Tibial artery (tissue), 4 donors: ENCODE results near the gene ZNF341.

Experiments used
- DNase-seq, 2 donors: peaks; one replicate each; pipeline ENCODE4 v3.0.0-alpha.2; 2019
- H3K27ac ChIP-seq, 2 donors: fragments of 200-600 bp; sonication (generic) in 1 of 2; 1 replicate in 1 of 2; 2 replicates in 1 of 2; pipeline ENCODE4 v1.5.1; 2018 to 2019; ENCODE audit warnings: mild to moderate bottlenecking in 1 of 2
- H3K27me3 ChIP-seq, 2 donors: fragments of 200-600 bp; sonication (generic) in 1 of 2; one replicate each; pipeline versions ENCODE4 v1.5.1 to v1.6.0; 2016 to 2019
- H3K36me3 ChIP-seq, 3 donors: fragments of 200-600 bp; sonication (generic) in 2 of 3; one replicate each; pipeline ENCODE4 v1.5.1; 2016 to 2019; ENCODE audit warnings: mild to moderate bottlenecking in 2 of 3
- H3K4me1 ChIP-seq, 4 donors: fragments of 200-600 bp; sonication (generic) in 2 of 4; 1 replicate in 3 of 4; 2 replicates in 1 of 4; pipeline ENCODE4 v1.5.1; 2016 to 2019
- H3K4me3 ChIP-seq, 2 donors: fragments of 200-600 bp; sonication (generic) in 1 of 2; 1 replicate in 1 of 2; 2 replicates in 1 of 2; pipeline ENCODE4 v1.5.1; 2018 to 2019; ENCODE audit warnings: mild to moderate bottlenecking in 2 of 2
- H3K9me3 ChIP-seq, 3 donors: fragments of 200-600 bp; sonication (generic) in 1 of 3; one replicate each; pipeline ENCODE4 v1.5.1; 2016 to 2019
- intact Hi-C: fragments of 100-400 bp; cut with DNase I; formaldehyde crosslinking; loops from one replicate; pipeline ENCODE4 v1.15.0; 2023; ENCODE audit warnings: low total_unique reads
- TF ChIP-seq, protein P1 (sequence below), 2 experiments: fragments of 200-600 bp in 1 of 2; fragments of 450-650 bp in 1 of 2; IDR thresholded peaks; one replicate each; pipeline ENCODE4 v1.5.1; 2017 to 2019; ENCODE audit warnings: antibody characterized with exemption in 2 of 2, mild to moderate bottlenecking in 1 of 2, moderate library complexity in 1 of 2

ZNF341 gene

DNA sequence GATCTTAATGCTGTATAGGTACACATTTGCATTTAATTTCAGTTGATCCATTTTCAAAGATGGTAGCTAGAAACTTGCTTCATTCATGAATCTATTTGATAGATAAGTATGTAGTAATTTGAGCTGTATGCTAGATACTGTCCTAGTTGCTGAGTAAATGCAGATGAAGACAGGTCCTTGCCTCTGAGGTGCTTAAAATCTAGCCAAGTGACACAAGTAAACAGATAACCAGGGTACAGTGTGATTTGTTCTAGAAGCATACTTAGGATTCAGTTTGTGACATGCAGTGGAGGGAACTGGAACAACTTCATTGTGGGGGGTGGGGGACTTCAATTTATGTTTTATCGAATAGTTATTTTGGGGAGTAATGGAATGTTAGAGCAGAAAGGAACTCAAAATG, 88.6 kb downstream of the ZNF341 start:
- Histone ChIP-seq H3K4me1 (peaks cover 0 to 65% (median 29%) of the 10 kb centered on the region in 4 donors), H3K27ac (no peak overlapping the region), H3K27me3 (no peaks in the 10 kb centered on the region), H3K36me3 (no peaks in the 10 kb centered on the region), H3K9me3 (no peaks in the 10 kb centered on the region), H3K4me3 (no peak overlapping the region)
- intact Hi-C loops = no loop called here
- no peak for DNase-seq
- TF ChIP-seq, protein P1, sequence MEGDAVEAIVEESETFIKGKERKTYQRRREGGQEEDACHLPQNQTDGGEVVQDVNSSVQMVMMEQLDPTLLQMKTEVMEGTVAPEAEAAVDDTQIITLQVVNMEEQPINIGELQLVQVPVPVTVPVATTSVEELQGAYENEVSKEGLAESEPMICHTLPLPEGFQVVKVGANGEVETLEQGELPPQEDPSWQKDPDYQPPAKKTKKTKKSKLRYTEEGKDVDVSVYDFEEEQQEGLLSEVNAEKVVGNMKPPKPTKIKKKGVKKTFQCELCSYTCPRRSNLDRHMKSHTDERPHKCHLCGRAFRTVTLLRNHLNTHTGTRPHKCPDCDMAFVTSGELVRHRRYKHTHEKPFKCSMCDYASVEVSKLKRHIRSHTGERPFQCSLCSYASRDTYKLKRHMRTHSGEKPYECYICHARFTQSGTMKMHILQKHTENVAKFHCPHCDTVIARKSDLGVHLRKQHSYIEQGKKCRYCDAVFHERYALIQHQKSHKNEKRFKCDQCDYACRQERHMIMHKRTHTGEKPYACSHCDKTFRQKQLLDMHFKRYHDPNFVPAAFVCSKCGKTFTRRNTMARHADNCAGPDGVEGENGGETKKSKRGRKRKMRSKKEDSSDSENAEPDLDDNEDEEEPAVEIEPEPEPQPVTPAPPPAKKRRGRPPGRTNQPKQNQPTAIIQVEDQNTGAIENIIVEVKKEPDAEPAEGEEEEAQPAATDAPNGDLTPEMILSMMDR (IDR thresholded peaks at IDR 0.05) = no peak

DNA sequence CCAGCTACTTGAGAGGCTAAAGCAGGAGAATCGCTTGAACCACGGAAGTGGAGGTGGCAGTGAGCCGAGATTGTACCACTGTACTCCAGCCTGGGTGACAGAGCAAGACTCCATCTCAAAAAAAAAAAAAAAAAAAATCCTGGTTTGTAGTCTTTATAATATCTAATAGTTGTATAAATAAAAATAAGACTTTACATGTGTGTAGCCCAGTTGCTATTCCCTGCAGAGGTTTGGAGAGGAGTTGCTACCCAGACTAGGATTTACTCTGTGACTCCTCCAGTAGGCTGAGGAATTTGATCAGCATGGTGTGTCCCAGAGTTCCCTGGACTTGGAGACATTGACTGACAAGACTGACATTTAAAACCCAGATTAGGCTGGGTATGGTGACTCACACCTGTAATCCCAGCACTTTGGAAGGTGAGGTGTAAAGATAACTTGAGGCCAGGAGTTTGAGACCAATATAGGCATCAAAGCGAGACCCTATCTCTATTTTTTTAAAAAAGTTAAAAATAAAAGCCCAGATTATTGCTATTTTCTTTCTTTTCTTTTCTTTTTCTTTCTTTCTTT, 89.6 kb downstream of the ZNF341 start:
- H3K4me1 ChIP-seq = peaks cover 0 to 72% (median 31%) of the 10 kb centered on the region in 4 donors
- H3K27me3 ChIP-seq = no peaks in the 10 kb centered on the region
- no peak for DNase-seq
- no peaks in the 10 kb centered on the region for H3K9me3 ChIP-seq
- H3K4me3 ChIP-seq = no peak overlapping the region
- TF ChIP-seq, protein P1 (IDR thresholded peaks at IDR 0.05) = no peak
- no peaks in the 10 kb centered on the region for H3K36me3 ChIP-seq
- intact Hi-C loops = no loop called here
- H3K27ac ChIP-seq = no peak overlapping the region

DNA sequence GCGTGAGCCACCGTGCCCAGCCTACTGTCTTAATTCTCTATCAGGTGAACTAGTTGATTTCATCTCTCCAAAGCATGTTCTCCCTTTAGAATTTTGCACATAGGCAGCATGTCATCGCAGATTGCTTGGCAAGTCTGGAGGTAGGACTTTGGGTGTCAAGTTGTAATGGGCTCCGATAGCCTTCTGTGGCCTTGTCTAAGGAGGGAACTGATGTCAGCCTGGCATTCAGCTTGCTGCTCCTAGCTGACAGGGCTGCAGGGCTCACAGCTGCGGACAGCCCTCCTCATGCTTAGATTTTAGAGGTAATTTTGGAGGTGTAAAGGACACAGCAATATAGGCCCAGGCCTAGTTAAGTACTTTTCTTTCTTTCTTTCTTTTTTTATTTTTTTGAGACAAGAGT, 90.6 kb downstream of the ZNF341 start:
- Histone ChIP-seq H3K4me3 (no peak overlapping the region), H3K4me1 (peaks cover 0 to 74% (median 34%) of the 10 kb centered on the region in 4 donors), H3K27me3 (no peaks in the 10 kb centered on the region), H3K9me3 (no peaks in the 10 kb centered on the region), H3K27ac (no peak overlapping the region), H3K36me3 (no peaks in the 10 kb centered on the region)
- DNase-seq = no peak
- TF ChIP-seq, protein P1 (IDR thresholded peaks at IDR 0.05) = no peak
- intact Hi-C loops = no loop called here

DNA sequence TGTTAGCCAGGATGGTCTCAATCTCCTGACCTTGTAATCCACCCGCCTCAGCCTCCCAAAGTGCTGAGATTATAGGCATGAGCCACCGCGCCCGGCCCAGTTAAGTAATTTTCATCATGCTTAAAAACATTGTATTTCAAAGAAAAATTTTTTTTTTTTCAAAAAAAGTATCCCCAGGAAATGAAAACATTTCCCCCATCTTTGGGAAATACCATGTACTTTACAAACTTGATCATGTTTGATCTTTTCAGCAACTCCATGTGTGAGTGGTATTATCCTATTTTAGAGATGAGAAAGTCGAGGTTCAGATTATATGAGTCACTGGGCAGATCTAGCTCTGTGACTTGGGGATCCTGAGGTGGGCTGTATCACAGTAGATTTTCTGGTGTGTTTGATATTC, 91.2 kb downstream of the ZNF341 start:
- TF ChIP-seq, protein P1 (IDR thresholded peaks at IDR 0.05) = no peak
- H3K36me3 ChIP-seq = no peaks in the 10 kb centered on the region
- no peak overlapping the region for H3K4me3 ChIP-seq
- H3K9me3 ChIP-seq = no peaks in the 10 kb centered on the region
- H3K27ac ChIP-seq = no peak overlapping the region
- no peaks in the 10 kb centered on the region for H3K27me3 ChIP-seq
- no peak for DNase-seq
- intact Hi-C loops = no loop called here
- H3K4me1 ChIP-seq = peaks cover 0 to 74% (median 34%) of the 10 kb centered on the region in 4 donors

DNA sequence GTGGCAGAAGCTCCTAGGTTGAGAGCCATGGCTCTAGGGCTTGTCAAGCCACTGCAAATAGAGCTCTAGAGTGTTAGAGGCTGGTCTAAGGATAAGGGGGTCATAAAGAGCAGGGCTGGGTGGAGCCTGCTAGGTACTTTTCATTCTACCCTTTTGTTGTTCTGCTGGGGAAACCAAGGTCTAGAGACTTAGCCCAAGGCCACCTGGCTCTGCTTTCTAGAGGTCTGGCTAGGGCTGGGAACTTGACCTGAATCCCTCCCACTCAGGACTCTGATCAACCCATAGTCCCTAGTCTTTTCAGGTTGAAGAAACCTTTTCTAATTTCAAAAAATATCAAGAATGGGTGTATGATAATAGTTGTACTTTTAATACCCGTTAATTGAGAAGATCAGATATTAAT, 93.1 kb downstream of the ZNF341 start:
- Histone ChIP-seq H3K27me3 (no peaks in the 10 kb centered on the region), H3K9me3 (no peaks in the 10 kb centered on the region), H3K27ac (no peak overlapping the region), H3K4me1 (peaks cover 0 to 74% (median 44%) of the 10 kb centered on the region in 4 donors), H3K36me3 (no peaks in the 10 kb centered on the region), H3K4me3 (no peak overlapping the region)
- TF ChIP-seq, protein P1 (IDR thresholded peaks at IDR 0.05) = no peak
- intact Hi-C loops = no loop called here
- no peak for DNase-seq
